Neural cell (in vitro differentiated cells): ENCODE data around the gene TMC3. TPM values are rescaled to one million over a fixed set of nuclear protein-coding genes. Genes with fewer than 3 reads are reported as not detected.

ENCODE experiments used
- H2AFZ ChIP-seq: fragments of 200-600, 300-800 bp; sonication (generic), shearing (Covaris generic); 2 replicates; pipeline ENCODE4 v1.6.0; 2014; ENCODE audit warnings: low read depth, mild to moderate bottlenecking, antibody characterized with exemption, low read length, moderate library complexity
- H3F3A ChIP-seq: fragments of 200-600 bp; shearing (Covaris generic); 2 replicates; pipeline ENCODE4 v1.6.1; 2016; ENCODE audit warnings: mild to moderate bottlenecking, moderate library complexity, mixed read lengths, antibody characterized with exemption, low read length; ENCODE audit not compliant: insufficient read depth, poor library complexity, severe bottlenecking
- H3K27ac ChIP-seq: fragments of 200-600, 300-800 bp; sonication (generic), shearing (Covaris generic); 2 replicates; pipeline ENCODE4 v1.5.1; 2014; ENCODE audit warnings: mild to moderate bottlenecking, low read length, moderate library complexity
- H3K27me3 ChIP-seq: fragments of 300-800, 200-600 bp; sonication (generic), shearing (Covaris generic); 2 replicates; pipeline ENCODE4 v1.6.0; 2014; ENCODE audit warnings: mild to moderate bottlenecking, low read depth, low read length, moderate library complexity; ENCODE audit not compliant: insufficient read depth
- H3K36me3 ChIP-seq: fragments of 300-800, 200-600 bp; sonication (generic), shearing (Covaris generic); 2 replicates; pipeline ENCODE4 v1.5.1; 2014; ENCODE audit warnings: mild to moderate bottlenecking, antibody characterized with exemption, low read length, moderate library complexity; ENCODE audit not compliant: insufficient read depth
- H3K4me2 ChIP-seq: fragments of 300-800, 200-600 bp; sonication (generic), shearing (Covaris generic); 2 replicates; pipeline ENCODE4 v1.6.0; 2014; ENCODE audit warnings: mild to moderate bottlenecking, low read length
- H3K4me3 ChIP-seq: fragments of 300-800, 200-600 bp; sonication (generic), shearing (Covaris generic); 2 replicates; pipeline ENCODE4 v1.5.1; 2014; ENCODE audit warnings: mild to moderate bottlenecking, low read length, moderate library complexity
- H3K79me2 ChIP-seq: fragments of 200-600 bp; shearing (Covaris generic); replicated peaks from 2 replicates; pipeline ENCODE4 v1.6.0; 2014; ENCODE audit warnings: mild to moderate bottlenecking, low read length, moderate library complexity; ENCODE audit not compliant: insufficient read depth
- H3K9ac ChIP-seq: fragments of 300-800, 200-600 bp; sonication (generic), shearing (Covaris generic); 2 replicates; pipeline ENCODE4 v1.6.1; 2016; ENCODE audit warnings: mild to moderate bottlenecking, low read length, mixed read lengths
- H3K9me2 ChIP-seq: fragments of 200-600 bp; shearing (Covaris generic); 2 replicates; pipeline ENCODE4 v1.6.1; 2016; ENCODE audit warnings: mild to moderate bottlenecking, low read length, mixed read lengths; ENCODE audit not compliant: insufficient read depth
- H3K9me3 ChIP-seq: fragments of 200-600, 300-800 bp; sonication (generic), shearing (Covaris generic); 2 replicates; pipeline ENCODE4 v1.6.1; 2016; ENCODE audit warnings: mild to moderate bottlenecking, mixed run types, low read length, moderate library complexity, mixed read lengths
- H4K20me1 ChIP-seq: fragments of 200-600 bp; shearing (Covaris generic); 2 replicates; pipeline ENCODE4 v1.6.1; 2016; ENCODE audit warnings: mild to moderate bottlenecking, mixed run types; ENCODE audit not compliant: insufficient read depth
- EP300 ChIP-seq: fragments of 450-650 bp; conservative IDR thresholded peaks from 2 replicates; pipeline ENCODE4 v1.6.1; 2014; ENCODE audit warnings: antibody characterized with exemption, mild to moderate bottlenecking, moderate library complexity; ENCODE audit not compliant: poor library complexity, severe bottlenecking
- EZH2 ChIP-seq: fragments of 200-600, 300-800 bp; shearing (Covaris generic), sonication (generic); IDR thresholded peaks from 2 replicates; pipeline ENCODE4 v1.6.1; 2014; ENCODE audit warnings: antibody characterized with exemption, low read length, borderline replicate concordance, mild to moderate bottlenecking; ENCODE audit not compliant: insufficient read depth, poor library complexity, severe bottlenecking
- MXI1 ChIP-seq: fragments of 450-650 bp; conservative IDR thresholded peaks from 2 replicates; pipeline ENCODE4 v1.6.1; 2014; ENCODE audit warnings: antibody characterized with exemption, mild to moderate bottlenecking; ENCODE audit not compliant: poor library complexity, severe bottlenecking
- POLR2AphosphoS5 ChIP-seq: IDR thresholded peaks from 2 replicates; pipeline ENCODE4 v1.6.1; 2012
- RAD21 ChIP-seq: fragments of 450-650 bp; conservative IDR thresholded peaks from 2 replicates; pipeline ENCODE4 v1.6.1; 2014; ENCODE audit warnings: antibody characterized with exemption, mild to moderate bottlenecking, moderate library complexity
- SMC3 ChIP-seq: fragments of 450-650 bp; conservative IDR thresholded peaks from 2 replicates; pipeline ENCODE4 v1.6.1; 2014; ENCODE audit warnings: antibody characterized with exemption, mild to moderate bottlenecking, moderate library complexity; ENCODE audit not compliant: poor library complexity
- TAF1 ChIP-seq: IDR thresholded peaks from 2 replicates; pipeline ENCODE4 v1.6.1; 2012; ENCODE audit warnings: low read depth
- polyA plus RNA-seq: library from polyadenylated mRNA; depleted of rRNA; stranded (reverse); fragments of >200 nt; gene quantifications from 2 replicates; pipeline ENCODE4 v1.2.3, GENCODE V29; 2014
- TF ChIP-seq, protein P1 (sequence below): fragments of 450-650 bp; IDR thresholded peaks from 2 replicates; pipeline ENCODE4 v1.5.1; 2014; ENCODE audit warnings: antibody characterized with exemption, mild to moderate bottlenecking, moderate library complexity; ENCODE audit not compliant: poor library complexity, severe bottlenecking
- TF ChIP-seq, protein P2 (sequence below): IDR thresholded peaks from 2 replicates; pipeline ENCODE4 v1.6.1; 2012; ENCODE audit warnings: borderline replicate concordance

The TMC3 gene
- polyA plus RNA-seq, 1 donor from 2014 or later: not detected

GRCh38 chr15:81398456-81398855, 24.4 kb upstream of the TMC3 start:
- Histone ChIP-seq H4K20me1 (no peaks in the 10 kb centered on the region), H3K27me3 (no peaks in the 10 kb centered on the region), H3K27ac (no peak overlapping the region), H3K9me2 (no peaks in the 10 kb centered on the region), H3K4me3 (no peak overlapping the region), H3K9ac (no peak overlapping the region), H3K4me2 (no peak overlapping the region), H3K79me2 (no peaks in the 10 kb centered on the region), H2AFZ (no peak overlapping the region), H3F3A (no peaks in the 10 kb centered on the region), H3K36me3 (no peaks in the 10 kb centered on the region), H3K9me3 (no peaks in the 10 kb centered on the region)
- no peak for TF ChIP-seq TAF1
- TF ChIP-seq, protein P1, sequence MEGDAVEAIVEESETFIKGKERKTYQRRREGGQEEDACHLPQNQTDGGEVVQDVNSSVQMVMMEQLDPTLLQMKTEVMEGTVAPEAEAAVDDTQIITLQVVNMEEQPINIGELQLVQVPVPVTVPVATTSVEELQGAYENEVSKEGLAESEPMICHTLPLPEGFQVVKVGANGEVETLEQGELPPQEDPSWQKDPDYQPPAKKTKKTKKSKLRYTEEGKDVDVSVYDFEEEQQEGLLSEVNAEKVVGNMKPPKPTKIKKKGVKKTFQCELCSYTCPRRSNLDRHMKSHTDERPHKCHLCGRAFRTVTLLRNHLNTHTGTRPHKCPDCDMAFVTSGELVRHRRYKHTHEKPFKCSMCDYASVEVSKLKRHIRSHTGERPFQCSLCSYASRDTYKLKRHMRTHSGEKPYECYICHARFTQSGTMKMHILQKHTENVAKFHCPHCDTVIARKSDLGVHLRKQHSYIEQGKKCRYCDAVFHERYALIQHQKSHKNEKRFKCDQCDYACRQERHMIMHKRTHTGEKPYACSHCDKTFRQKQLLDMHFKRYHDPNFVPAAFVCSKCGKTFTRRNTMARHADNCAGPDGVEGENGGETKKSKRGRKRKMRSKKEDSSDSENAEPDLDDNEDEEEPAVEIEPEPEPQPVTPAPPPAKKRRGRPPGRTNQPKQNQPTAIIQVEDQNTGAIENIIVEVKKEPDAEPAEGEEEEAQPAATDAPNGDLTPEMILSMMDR: no peak
- no peak for TF ChIP-seq EP300
- TF ChIP-seq, protein P2, sequence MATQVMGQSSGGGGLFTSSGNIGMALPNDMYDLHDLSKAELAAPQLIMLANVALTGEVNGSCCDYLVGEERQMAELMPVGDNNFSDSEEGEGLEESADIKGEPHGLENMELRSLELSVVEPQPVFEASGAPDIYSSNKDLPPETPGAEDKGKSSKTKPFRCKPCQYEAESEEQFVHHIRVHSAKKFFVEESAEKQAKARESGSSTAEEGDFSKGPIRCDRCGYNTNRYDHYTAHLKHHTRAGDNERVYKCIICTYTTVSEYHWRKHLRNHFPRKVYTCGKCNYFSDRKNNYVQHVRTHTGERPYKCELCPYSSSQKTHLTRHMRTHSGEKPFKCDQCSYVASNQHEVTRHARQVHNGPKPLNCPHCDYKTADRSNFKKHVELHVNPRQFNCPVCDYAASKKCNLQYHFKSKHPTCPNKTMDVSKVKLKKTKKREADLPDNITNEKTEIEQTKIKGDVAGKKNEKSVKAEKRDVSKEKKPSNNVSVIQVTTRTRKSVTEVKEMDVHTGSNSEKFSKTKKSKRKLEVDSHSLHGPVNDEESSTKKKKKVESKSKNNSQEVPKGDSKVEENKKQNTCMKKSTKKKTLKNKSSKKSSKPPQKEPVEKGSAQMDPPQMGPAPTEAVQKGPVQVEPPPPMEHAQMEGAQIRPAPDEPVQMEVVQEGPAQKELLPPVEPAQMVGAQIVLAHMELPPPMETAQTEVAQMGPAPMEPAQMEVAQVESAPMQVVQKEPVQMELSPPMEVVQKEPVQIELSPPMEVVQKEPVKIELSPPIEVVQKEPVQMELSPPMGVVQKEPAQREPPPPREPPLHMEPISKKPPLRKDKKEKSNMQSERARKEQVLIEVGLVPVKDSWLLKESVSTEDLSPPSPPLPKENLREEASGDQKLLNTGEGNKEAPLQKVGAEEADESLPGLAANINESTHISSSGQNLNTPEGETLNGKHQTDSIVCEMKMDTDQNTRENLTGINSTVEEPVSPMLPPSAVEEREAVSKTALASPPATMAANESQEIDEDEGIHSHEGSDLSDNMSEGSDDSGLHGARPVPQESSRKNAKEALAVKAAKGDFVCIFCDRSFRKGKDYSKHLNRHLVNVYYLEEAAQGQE: no peak
- TF ChIP-seq POLR2AphosphoS5: no peak
- no peak for TF ChIP-seq SMC3
- no peak for TF ChIP-seq EZH2
- TF ChIP-seq RAD21: no peak

DNA sequence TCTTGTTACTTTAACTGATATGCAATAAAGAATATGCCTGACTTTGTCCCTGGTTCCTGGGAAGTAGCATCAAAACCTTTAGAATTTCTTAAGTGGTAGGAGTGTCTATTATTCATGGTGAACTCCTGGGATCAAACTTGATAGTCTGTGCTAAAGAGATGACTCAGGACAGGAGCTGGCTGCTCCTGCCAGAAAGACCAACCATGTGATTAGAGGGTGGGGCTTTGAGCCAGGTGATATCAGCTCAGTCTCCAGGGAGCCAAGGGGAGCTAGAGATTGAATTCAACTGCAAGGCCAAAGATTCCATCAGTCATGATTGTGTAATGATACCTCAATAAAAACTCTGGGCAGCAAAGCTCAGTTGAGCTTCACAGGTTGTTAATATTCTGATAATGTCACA, 20.6 kb upstream of the TMC3 start:
- Histone ChIP-seq H3K79me2 (no peaks in the 10 kb centered on the region), H3K9me3 (no peaks in the 10 kb centered on the region), H3K9ac (no peak overlapping the region), H4K20me1 (no peaks in the 10 kb centered on the region), H3K9me2 (no peaks in the 10 kb centered on the region), H3K27me3 (no peaks in the 10 kb centered on the region), H3K4me3 (no peak overlapping the region), H2AFZ (no peak overlapping the region), H3K36me3 (no peaks in the 10 kb centered on the region), H3F3A (no peaks in the 10 kb centered on the region), H3K27ac (no peak overlapping the region), H3K4me2 (no peak overlapping the region)
- TF ChIP-seq RAD21 (no peak), EZH2 (no peak), POLR2AphosphoS5 (no peak), TAF1 (no peak), SMC3 (no peak), MXI1 (no peak), EP300 (no peak)
- TF ChIP-seq, protein P1: no peak
- TF ChIP-seq, protein P2: no peak
